Ishikawa (cell line): Measurements from ENCODE around the gene SLC25A13.

Experiments used
- CEBPB ChIP-seq: IDR thresholded peaks from 2 replicates; pipeline ENCODE4 v1.6.1; 2012
- CREB1 ChIP-seq: IDR thresholded peaks from 2 replicates; pipeline ENCODE4 v1.6.1; 2012; ENCODE audit warnings: low read depth
- EGR1 ChIP-seq: IDR thresholded peaks from 2 replicates; pipeline ENCODE4 v1.6.1; 2012
- EP300 ChIP-seq: IDR thresholded peaks from 2 replicates; pipeline ENCODE4 v1.6.1; 2012; ENCODE audit warnings: borderline replicate concordance
- FOXM1 ChIP-seq: IDR thresholded peaks from 2 replicates; pipeline ENCODE4 v1.6.1; 2012; ENCODE audit warnings: low read depth, borderline replicate concordance
- TAF1 ChIP-seq: IDR thresholded peaks from 2 replicates; pipeline ENCODE4 v1.6.1; 2012; ENCODE audit warnings: low read depth, mild to moderate bottlenecking
- TCF12 ChIP-seq: IDR thresholded peaks from 2 replicates; pipeline ENCODE4 v1.6.1; 2012; ENCODE audit warnings: low read depth
- TEAD4 ChIP-seq: IDR thresholded peaks from 2 replicates; pipeline ENCODE4 v1.6.1; 2012
- YY1 ChIP-seq: IDR thresholded peaks from 2 replicates; pipeline ENCODE4 v1.6.1; 2012; ENCODE audit warnings: low read depth
- ZBTB7A ChIP-seq: IDR thresholded peaks from 2 replicates; pipeline ENCODE4 v1.6.1; 2012; ENCODE audit warnings: low read depth
- TF ChIP-seq, protein P1 (sequence below): IDR thresholded peaks from 2 replicates; pipeline ENCODE4 v1.6.1; 2012
- TF ChIP-seq, protein P2 (sequence below): IDR thresholded peaks from 2 replicates; pipeline ENCODE4 v1.6.1; 2012; ENCODE audit warnings: low read depth, mild to moderate bottlenecking
- TF ChIP-seq, protein P3 (sequence below): IDR thresholded peaks from 2 replicates; pipeline ENCODE4 v1.6.1; 2012

DNA sequence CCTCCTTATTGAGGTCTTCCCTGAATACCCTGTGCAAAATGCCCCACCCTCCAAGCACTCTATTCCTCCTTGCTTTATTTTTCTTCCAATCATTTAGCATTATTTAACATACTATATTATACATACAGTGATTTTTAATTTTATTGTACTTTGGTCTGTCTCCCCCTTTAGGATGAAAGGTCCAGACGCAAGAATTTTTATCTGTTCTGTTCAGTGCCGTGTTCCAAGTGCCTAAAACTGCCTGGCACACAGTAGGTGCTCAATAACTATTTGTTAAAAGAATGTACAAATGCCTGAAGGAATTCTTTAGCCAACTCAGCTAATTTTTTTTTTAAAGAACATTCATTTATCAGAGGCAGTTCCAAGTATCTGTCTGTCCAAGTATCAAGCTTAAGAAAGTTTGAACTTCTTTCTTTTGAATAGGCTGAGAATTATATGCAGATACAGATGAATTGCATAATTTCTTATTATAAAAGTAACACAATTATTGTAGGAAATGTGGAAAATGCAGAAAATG, 34.1 kb upstream of the SLC25A13 start:
- TF ChIP-seq TAF1 (no peak), ZBTB7A (no peak), FOXM1 (no peak), YY1 (no peak), CEBPB (no peak), TEAD4 (no peak), EP300 (no peak), EGR1 (no peak), TCF12 (no peak), CREB1 (no peak)
- TF ChIP-seq, protein P1, sequence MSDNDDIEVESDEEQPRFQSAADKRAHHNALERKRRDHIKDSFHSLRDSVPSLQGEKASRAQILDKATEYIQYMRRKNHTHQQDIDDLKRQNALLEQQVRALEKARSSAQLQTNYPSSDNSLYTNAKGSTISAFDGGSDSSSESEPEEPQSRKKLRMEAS = no peak
- TF ChIP-seq, protein P2, sequence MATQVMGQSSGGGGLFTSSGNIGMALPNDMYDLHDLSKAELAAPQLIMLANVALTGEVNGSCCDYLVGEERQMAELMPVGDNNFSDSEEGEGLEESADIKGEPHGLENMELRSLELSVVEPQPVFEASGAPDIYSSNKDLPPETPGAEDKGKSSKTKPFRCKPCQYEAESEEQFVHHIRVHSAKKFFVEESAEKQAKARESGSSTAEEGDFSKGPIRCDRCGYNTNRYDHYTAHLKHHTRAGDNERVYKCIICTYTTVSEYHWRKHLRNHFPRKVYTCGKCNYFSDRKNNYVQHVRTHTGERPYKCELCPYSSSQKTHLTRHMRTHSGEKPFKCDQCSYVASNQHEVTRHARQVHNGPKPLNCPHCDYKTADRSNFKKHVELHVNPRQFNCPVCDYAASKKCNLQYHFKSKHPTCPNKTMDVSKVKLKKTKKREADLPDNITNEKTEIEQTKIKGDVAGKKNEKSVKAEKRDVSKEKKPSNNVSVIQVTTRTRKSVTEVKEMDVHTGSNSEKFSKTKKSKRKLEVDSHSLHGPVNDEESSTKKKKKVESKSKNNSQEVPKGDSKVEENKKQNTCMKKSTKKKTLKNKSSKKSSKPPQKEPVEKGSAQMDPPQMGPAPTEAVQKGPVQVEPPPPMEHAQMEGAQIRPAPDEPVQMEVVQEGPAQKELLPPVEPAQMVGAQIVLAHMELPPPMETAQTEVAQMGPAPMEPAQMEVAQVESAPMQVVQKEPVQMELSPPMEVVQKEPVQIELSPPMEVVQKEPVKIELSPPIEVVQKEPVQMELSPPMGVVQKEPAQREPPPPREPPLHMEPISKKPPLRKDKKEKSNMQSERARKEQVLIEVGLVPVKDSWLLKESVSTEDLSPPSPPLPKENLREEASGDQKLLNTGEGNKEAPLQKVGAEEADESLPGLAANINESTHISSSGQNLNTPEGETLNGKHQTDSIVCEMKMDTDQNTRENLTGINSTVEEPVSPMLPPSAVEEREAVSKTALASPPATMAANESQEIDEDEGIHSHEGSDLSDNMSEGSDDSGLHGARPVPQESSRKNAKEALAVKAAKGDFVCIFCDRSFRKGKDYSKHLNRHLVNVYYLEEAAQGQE = no peak
- TF ChIP-seq, protein P3, sequence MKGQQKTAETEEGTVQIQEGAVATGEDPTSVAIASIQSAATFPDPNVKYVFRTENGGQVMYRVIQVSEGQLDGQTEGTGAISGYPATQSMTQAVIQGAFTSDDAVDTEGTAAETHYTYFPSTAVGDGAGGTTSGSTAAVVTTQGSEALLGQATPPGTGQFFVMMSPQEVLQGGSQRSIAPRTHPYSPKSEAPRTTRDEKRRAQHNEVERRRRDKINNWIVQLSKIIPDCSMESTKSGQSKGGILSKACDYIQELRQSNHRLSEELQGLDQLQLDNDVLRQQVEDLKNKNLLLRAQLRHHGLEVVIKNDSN = no peak
